ENCODE measurements around the gene RNF121.

The RNF121 gene

GRCh38 chr11:72039856-72040401 lies 111.1 kb downstream of the RNF121 start:
- no peak for DNase-seq

- peak; percentile 81 for DNase-seq
Observed at GRCh38 chr11:72040491-72041363, 111.9 kb downstream of the RNF121 start.

- DNase-seq: peak; percentile 39
Observed at GRCh38 chr11:72041364-72042063, 112.7 kb downstream of the RNF121 start.

GRCh38 chr11:72042064-72042745 lies 113.4 kb downstream of the RNF121 start:
- no peak for DNase-seq

GRCh38 chr11:72045849-72046248 lies 117.0 kb downstream of the RNF121 start:
- no peak for DNase-seq

All from NCI-H2107 (cell line).